Omental fat pad (tissue), 4 donors: Measurements from ENCODE around the gene DNAJA3. TPM values are rescaled to one million over a fixed set of nuclear protein-coding genes. Genes with fewer than 3 reads are reported as not detected.

Experiments used
- ATAC-seq: fragments of 150-250 bp; one replicate; pipeline ENCODE4 v1.9.1; 2016; ENCODE audit warnings: mild to moderate bottlenecking, moderate library complexity; ENCODE audit not compliant: low FRiP score
- DNase-seq: peaks from one replicate; pipeline ENCODE4 v3.0.0-alpha.2; 2019; ENCODE audit warnings: low spot score
- CTCF ChIP-seq, 3 donors: fragments of 450-650 bp; IDR thresholded peaks; one replicate each; pipeline ENCODE4 v1.5.1; 2016 to 2017; ENCODE audit warnings: antibody characterized with exemption in 3 of 3, mild to moderate bottlenecking in 3 of 3, moderate library complexity in 2 of 3
- small RNA-seq: library from RNA; depleted of rRNA; stranded (forward); fragments of <200 nt; gene quantifications from one replicate; pipeline ENCODE3, GENCODE V24; 2016
- total RNA-seq, 4 donors: library from RNA; depleted of rRNA; stranded (reverse); fragments of >200 nt; gene quantifications; one replicate each; pipeline ENCODE4 v1.1.0, GENCODE V29; 2016

DNAJA3 gene
- total RNA-seq, 4 donors from 2014 or later, result 40.5 to 47.1 (median 42.3) TPM

- ATAC-seq (no peak), DNase-seq (no peak)
- TF ChIP-seq CTCF (IDR thresholded peaks at IDR 0.05), result no peak
These were observed 79.9 kb downstream of the DNAJA3 start for GRCh38 chr16:4505356-4506147.

Small RNA genes within 50 kb of the gene (small RNA-seq; reads per million reads assigned to genes)
- gene AC012676.2, result not detected

Other genes starting within 250 kb of the DNAJA3 start
- gene SRL, start 183.8 kb upstream of the DNAJA3 start, total RNA-seq, result 1 to 10 TPM in 3 of 4 donors, under 1 TPM in 1; 0.84 to 4.4 (median 1.9) TPM
- 10 to 100 TPM in 1 of 4 donors, 1 to 10 TPM in 3; 2.9 to 16.9 (median 4.7) TPM for gene TFAP4, start 152.8 kb upstream of the DNAJA3 start, total RNA-seq
- gene GLIS2, start 109.8 kb upstream of the DNAJA3 start, total RNA-seq, result 1 to 10 TPM; 1.9 to 4.9 (median 3.0) TPM
- 10 to 100 TPM; 32.7 to 53.9 (median 41.8) TPM for gene PAM16, start 74.5 kb upstream of the DNAJA3 start, total RNA-seq
- 10 to 100 TPM; 10.8 to 40.0 (median 25.8) TPM for gene VASN, start 54.0 kb upstream of the DNAJA3 start, total RNA-seq
- gene CORO7, start 9.3 kb upstream of the DNAJA3 start, total RNA-seq, result 10 to 100 TPM; 15.1 to 46.3 (median 27.5) TPM
- 10 to 100 TPM; 27.9 to 56.8 (median 44.5) TPM for gene NMRAL1, start 48.8 kb downstream of the DNAJA3 start, total RNA-seq
- gene HMOX2, start 50.5 kb downstream of the DNAJA3 start, total RNA-seq, result 100 to 1,000 TPM in 1 of 4 donors, 10 to 100 TPM in 3; 82.8 to 105 (median 96.5) TPM
- gene CDIP1, start 112.9 kb downstream of the DNAJA3 start, total RNA-seq, result 10 to 100 TPM; 12.7 to 18.8 (median 14.2) TPM
- under 1 TPM in 2 of 4 donors, not detected in 2; 0.19 to 0.36 TPM for gene C16orf96, start 130.5 kb downstream of the DNAJA3 start, total RNA-seq
- gene UBALD1, start 189.0 kb downstream of the DNAJA3 start, total RNA-seq, result 10 to 100 TPM in 1 of 4 donors, 1 to 10 TPM in 3; 5.5 to 16.3 (median 6.7) TPM
- gene MGRN1, start 199.0 kb downstream of the DNAJA3 start, total RNA-seq, result 10 to 100 TPM; 26.4 to 51.8 (median 31.4) TPM